Endothelial cell of umbilical vein (primary cell): ENCODE results near the gene CARNS1. TPM values are rescaled to one million over a fixed set of nuclear protein-coding genes. Genes with fewer than 3 reads are reported as not detected.

Experiments used
- BruUV-seq: library from RNA; stranded (reverse); fragments of 400-500 nt; replicated peaks from 2 replicates; lab custom pipeline; 2021; lab: Mats Ljungman, UMichigan
- CTCF ChIA-PET: fragments of 300-600, 350-600 bp; sonication (Branson Sonifier 250); formaldehyde crosslinking; loops from one replicate; lab custom pipeline; 2021; ENCODE audit warnings: antibody characterized with exemption, inconsistent platforms; lab: Charles Lee
- POLR2A ChIA-PET: fragments of 300-600, 350-600 bp; sonication (Branson Sonifier 250); formaldehyde crosslinking; loops from one replicate; lab custom pipeline; 2021; ENCODE audit warnings: antibody characterized with exemption, inconsistent platforms; lab: Charles Lee
- DNase-seq: peaks from one replicate; pipeline ENCODE4 v3.0.0-alpha.2; 2011; ENCODE audit warnings: low read depth, low spot score
- FAIRE-seq: peaks from 2 replicates; lab custom pipeline; 2011; peaks lifted over from hg19 to GRCh38; lab: Jason Lieb, UNC
- H2AFZ ChIP-seq: 2 replicates; pipeline ENCODE4 v1.6.0; 2012; ENCODE audit warnings: low read depth, low read length, control low read depth, inconsistent platforms
- H3K27ac ChIP-seq: 2 replicates; pipeline ENCODE4 v1.5.1; 2011; ENCODE audit warnings: low read depth, mild to moderate bottlenecking, control low read depth, low read length, moderate library complexity; ENCODE audit not compliant: insufficient read depth
- H3K27me3 ChIP-seq, 2 experiments: 2 replicates each; pipeline versions ENCODE4 v1.6.0 to v1.6.1; 2011; ENCODE audit warnings: low read length in 2 of 2, mixed read lengths in 1 of 2; ENCODE audit not compliant: control insufficient read depth in 2 of 2, insufficient read depth in 2 of 2
- H3K36me3 ChIP-seq, 2 experiments: 2 replicates in 1 of 2; 3 replicates in 1 of 2; pipeline ENCODE4 v1.5.1; 2011; ENCODE audit warnings: low read length in 2 of 2, mild to moderate bottlenecking in 1 of 2, moderate library complexity in 1 of 2; ENCODE audit not compliant: control insufficient read depth in 2 of 2, insufficient read depth in 2 of 2; ENCODE audit errors: extremely low read depth in 1 of 2
- H3K4me1 ChIP-seq: 3 replicates; pipeline ENCODE4 v1.5.1; 2011; ENCODE audit warnings: mild to moderate bottlenecking, low read length; ENCODE audit not compliant: control insufficient read depth, insufficient read depth; ENCODE audit errors: extremely low read depth
- H3K4me2 ChIP-seq: 2 replicates; pipeline ENCODE4 v1.6.1; 2011; ENCODE audit warnings: low read length, control low read depth, mixed read lengths; ENCODE audit not compliant: insufficient read depth
- H3K4me3 ChIP-seq, 3 experiments: fragments of 200-600 bp in 1 of 3; sonication (generic), shearing (Covaris generic) in 1 of 3; replicated peaks in 1 of 3; 2 replicates each; pipeline ENCODE4 v1.5.1; 2011 to 2016; ENCODE audit warnings: control low read depth in 3 of 3, low read length in 3 of 3, mild to moderate bottlenecking in 2 of 3, inconsistent platforms in 1 of 3, low read depth in 1 of 3, moderate library complexity in 1 of 3; ENCODE audit not compliant: insufficient read depth in 1 of 3
- H3K79me2 ChIP-seq: 2 replicates; pipeline ENCODE4 v1.6.0; 2012; ENCODE audit warnings: low read length, inconsistent platforms; ENCODE audit not compliant: control insufficient read depth, insufficient read depth
- H3K9ac ChIP-seq: replicated peaks from 2 replicates; pipeline ENCODE3; 2011; ENCODE audit warnings: low read length, control low read depth; ENCODE audit not compliant: insufficient read depth; ENCODE audit errors: extremely low read depth
- H3K9me1 ChIP-seq: replicated peaks from 3 replicates; pipeline ENCODE4 v1.6.0; 2011; ENCODE audit warnings: mild to moderate bottlenecking, low read length; ENCODE audit not compliant: control insufficient read depth, insufficient read depth; ENCODE audit errors: extremely low read depth
- H3K9me3 ChIP-seq: replicated peaks from 2 replicates; pipeline ENCODE4 v1.5.1; 2012; ENCODE audit warnings: low read length, inconsistent platforms; ENCODE audit not compliant: control insufficient read depth, insufficient read depth
- H4K20me1 ChIP-seq: replicated peaks from 2 replicates; pipeline ENCODE3; 2011; ENCODE audit warnings: mild to moderate bottlenecking, low read length; ENCODE audit not compliant: control insufficient read depth, insufficient read depth; ENCODE audit errors: extremely low read depth
- CTCF ChIP-seq, 2 donors: IDR thresholded peaks; 1 replicate in 1 of 2; 2 replicates in 1 of 2; pipeline ENCODE4 v1.5.1; 2011; ENCODE audit warnings: low read length in 2 of 2, mild to moderate bottlenecking in 2 of 2, moderate library complexity in 2 of 2, control low read depth in 1 of 2, inconsistent platforms in 1 of 2, low read depth in 1 of 2; ENCODE audit not compliant: insufficient read depth in 1 of 2; ENCODE audit errors: extremely low read depth in 1 of 2
- EZH2 ChIP-seq: IDR thresholded peaks from 2 replicates; pipeline ENCODE4 v1.6.1; 2012; ENCODE audit warnings: borderline replicate concordance, low read depth, mild to moderate bottlenecking, moderate library complexity, low read length, inconsistent platforms; ENCODE audit not compliant: severe bottlenecking
- FOS ChIP-seq: IDR thresholded peaks from 2 replicates; pipeline ENCODE4 v1.6.1; 2011; ENCODE audit warnings: mild to moderate bottlenecking, low read length, moderate library complexity, borderline replicate concordance; ENCODE audit not compliant: insufficient read depth
- GATA2 ChIP-seq: IDR thresholded peaks from 2 replicates; pipeline ENCODE4 v1.7.0; 2011; ENCODE audit warnings: low read depth, mild to moderate bottlenecking, moderate library complexity, mixed read lengths, low read length; ENCODE audit not compliant: insufficient read length, insufficient read depth
- JUN ChIP-seq: IDR thresholded peaks from 2 replicates; pipeline ENCODE4 v1.6.1; 2011; ENCODE audit warnings: borderline replicate concordance, low read depth; ENCODE audit not compliant: insufficient read length, insufficient read depth
- MAX ChIP-seq: IDR thresholded peaks from 2 replicates; pipeline ENCODE4 v1.6.1; 2011; ENCODE audit not compliant: insufficient read depth, insufficient read length
- MYC ChIP-seq: IDR thresholded peaks from one replicate; pipeline ENCODE4 v1.6.1; 2011; ENCODE audit warnings: mild to moderate bottlenecking, low read depth, low read length
- POLR2A ChIP-seq: IDR thresholded peaks from 2 replicates; pipeline ENCODE4 v1.6.1; 2012; ENCODE audit warnings: low read depth, mild to moderate bottlenecking, control low read depth, low read length
- POLR2AphosphoS5 ChIP-seq: IDR thresholded peaks from 2 replicates; pipeline ENCODE4 v1.6.1; 2012; ENCODE audit warnings: low read depth, mild to moderate bottlenecking, control low read depth, low read length, moderate library complexity; ENCODE audit not compliant: insufficient read depth
- dilution Hi-C: fragments of 300-500 bp; cut with MboI; formaldehyde crosslinking; loops from one replicate; pipeline ENCODE4 v1.15.0; 2019; ENCODE audit warnings: low sequenced_read_pairs; ENCODE audit not compliant: extremely low pct_ligation_motif_present
- intact Hi-C: fragments of 100-400 bp; cut with micrococcal nuclease; formaldehyde crosslinking; loops from one replicate; pipeline ENCODE4 v1.10.0; 2022
- polyA plus RNA-seq, 4 experiments: library from polyadenylated mRNA; depleted of rRNA in 3 of 4; stranded (reverse) in 3 of 4; unstranded in 1 of 4; fragments of >200 nt; gene quantifications; 2 replicates each; pipeline versions ENCODE4 v1.2.1 to v1.2.3, GENCODE V29; 2011 to 2012; ENCODE audit warnings: missing spikeins in 1 of 4
- total RNA-seq: library from RNA; stranded (reverse); gene quantifications from 2 replicates; pipeline ENCODE4 v1.2.3, GENCODE V29; 2021

CARNS1 gene
- total and polyA plus RNA-seq, 2 donors (not counting 3 experiments of a cell fraction or from before 2014, with no cell fraction given) = 0.14 to 0.35 TPM

GRCh38 chr11:67448220-67448609 lies 32.7 kb downstream of the CARNS1 start:
- DNase-seq (no peak), FAIRE-seq (no peak)
- Histone ChIP-seq H3K79me2 (no peaks in the 10 kb centered on the region), H3K27ac (no peak overlapping the region), H3K4me3 (no peak overlapping the region), H3K9me1 (no peaks in the 10 kb centered on the region), H3K27me3 (no peaks in the 10 kb centered on the region), H3K4me1 (peaks cover 7% of the 10 kb centered on the region), H3K4me2 (no peak overlapping the region), H2AFZ (no peak overlapping the region), H4K20me1 (no peaks in the 10 kb centered on the region), H3K36me3 (no peaks in the 10 kb centered on the region), H3K9me3 (no peaks in the 10 kb centered on the region), H3K9ac (no peak overlapping the region)
- dilution Hi-C loops = no loop called here
- BruUV-seq = no TSS peak
- intact Hi-C loops = no loop called here
- ChIA-PET CTCF (no interaction called here), POLR2A (no interaction called here)
- TF ChIP-seq JUN = no peak
- no peak for TF ChIP-seq GATA2
- TF ChIP-seq MYC = no peak
- TF ChIP-seq POLR2A = no peak
- TF ChIP-seq CTCF (IDR thresholded peaks at IDR 0.05; ENCODE audit: extremely low read depth in 1 of 2, insufficient read depth in 1 of 2, low read depth in 1 of 2, low read length in 2 of 2) = no peak
- TF ChIP-seq POLR2AphosphoS5 = no peak
- no peak for TF ChIP-seq EZH2
- no peak for TF ChIP-seq MAX
- TF ChIP-seq FOS = no peak
